ENCODE measurements around the gene MVD. TPM values are rescaled to one million over a fixed set of nuclear protein-coding genes. Genes with fewer than 3 reads are reported as not detected.
A peak's percentile ranks its signal among the peaks of the same experiment; 100 is the strongest.

Gene MVD
- total and polyA plus RNA-seq, 2 donors (not counting 1 experiment from before 2014, with no cell fraction given), result 35.9 to 204 TPM

- H3K79me2 ChIP-seq (ENCODE audit: control insufficient read depth, insufficient read depth, low read length), result no peaks in the 10 kb centered on the region
- peak; percentile 31 to 48 for DNase-seq (ENCODE audit: low read depth in 2 of 2)
- H2AFZ ChIP-seq (ENCODE audit: low read length), result no peak overlapping the region
- TF ChIP-seq, protein P1, sequence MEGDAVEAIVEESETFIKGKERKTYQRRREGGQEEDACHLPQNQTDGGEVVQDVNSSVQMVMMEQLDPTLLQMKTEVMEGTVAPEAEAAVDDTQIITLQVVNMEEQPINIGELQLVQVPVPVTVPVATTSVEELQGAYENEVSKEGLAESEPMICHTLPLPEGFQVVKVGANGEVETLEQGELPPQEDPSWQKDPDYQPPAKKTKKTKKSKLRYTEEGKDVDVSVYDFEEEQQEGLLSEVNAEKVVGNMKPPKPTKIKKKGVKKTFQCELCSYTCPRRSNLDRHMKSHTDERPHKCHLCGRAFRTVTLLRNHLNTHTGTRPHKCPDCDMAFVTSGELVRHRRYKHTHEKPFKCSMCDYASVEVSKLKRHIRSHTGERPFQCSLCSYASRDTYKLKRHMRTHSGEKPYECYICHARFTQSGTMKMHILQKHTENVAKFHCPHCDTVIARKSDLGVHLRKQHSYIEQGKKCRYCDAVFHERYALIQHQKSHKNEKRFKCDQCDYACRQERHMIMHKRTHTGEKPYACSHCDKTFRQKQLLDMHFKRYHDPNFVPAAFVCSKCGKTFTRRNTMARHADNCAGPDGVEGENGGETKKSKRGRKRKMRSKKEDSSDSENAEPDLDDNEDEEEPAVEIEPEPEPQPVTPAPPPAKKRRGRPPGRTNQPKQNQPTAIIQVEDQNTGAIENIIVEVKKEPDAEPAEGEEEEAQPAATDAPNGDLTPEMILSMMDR (conservative IDR thresholded peaks at IDR 0.05 in 1 of 2, IDR thresholded peaks at IDR 0.05 in 1 of 2; ENCODE audit: low read depth in 1 of 2, low read length in 2 of 2), result peak; percentile 68 to 88
- TF ChIP-seq EZH2 (IDR thresholded peaks at IDR 0.05; ENCODE audit: low read length, missing control alignments), result peak; percentile 36
- no peaks in the 10 kb centered on the region for H3K9me3 ChIP-seq (ENCODE audit: control insufficient read depth, insufficient read depth, low read depth, low read length)
- H3K4me3 ChIP-seq (replicated peaks in 1 of 4; ENCODE audit: control extremely low read depth in 1 of 4, insufficient read depth in 1 of 4, low read depth in 3 of 4, low read length in 4 of 4), result peak overlapping the region in 3 of 4 experiments; percentile 11 to 57 (median 42)
- no peak overlapping the region for H3K27ac ChIP-seq (ENCODE audit: insufficient read depth, low read length)
- H4K20me1 ChIP-seq (ENCODE audit: control insufficient read depth, extremely low read depth, insufficient read depth, low read length), result no peaks in the 10 kb centered on the region
- peaks cover 10% of the 10 kb centered on the region for H3K4me1 ChIP-seq (ENCODE audit: control insufficient read depth, extremely low read depth, insufficient read depth, low read length)
- peaks cover 9% of the 10 kb centered on the region for H3K27me3 ChIP-seq (ENCODE audit: control insufficient read depth, insufficient read depth, low read length)
- H3K4me2 ChIP-seq (ENCODE audit: extremely low read depth, insufficient read depth, low read length), result peak overlapping the region; percentile 20
- H3K9ac ChIP-seq (ENCODE audit: insufficient read depth, low read length), result no peak overlapping the region
- no peaks in the 10 kb centered on the region for H3K36me3 ChIP-seq (ENCODE audit: control insufficient read depth, insufficient read depth, low read length)
Measured at GRCh38 chr16:88685156-88686061, 22.5 kb upstream of the MVD start.

GRCh38 chr16:88684569-88685155, 21.8 kb upstream of the MVD start:
- Histone ChIP-seq H3K27me3 (ENCODE audit: control insufficient read depth, insufficient read depth, low read length) (peaks cover 9% of the 10 kb centered on the region), H4K20me1 (ENCODE audit: control insufficient read depth, extremely low read depth, insufficient read depth, low read length) (no peaks in the 10 kb centered on the region), H3K79me2 (ENCODE audit: control insufficient read depth, insufficient read depth, low read length) (no peaks in the 10 kb centered on the region), H3K27ac (ENCODE audit: insufficient read depth, low read length) (no peak overlapping the region), H3K9me3 (ENCODE audit: control insufficient read depth, insufficient read depth, low read depth, low read length) (no peaks in the 10 kb centered on the region), H3K4me3 (replicated peaks in 1 of 4; ENCODE audit: control extremely low read depth in 1 of 4, insufficient read depth in 1 of 4, low read depth in 3 of 4, low read length in 4 of 4) (no peak overlapping the region), H3K4me1 (ENCODE audit: control insufficient read depth, extremely low read depth, insufficient read depth, low read length) (peaks cover 10% of the 10 kb centered on the region), H3K36me3 (ENCODE audit: control insufficient read depth, insufficient read depth, low read length) (no peaks in the 10 kb centered on the region), H3K4me2 (ENCODE audit: extremely low read depth, insufficient read depth, low read length) (peak overlapping the region; percentile 20), H2AFZ (ENCODE audit: low read length) (no peak overlapping the region), H3K9ac (ENCODE audit: insufficient read depth, low read length) (peak overlapping the region; percentile 23)
- no peak for DNase-seq (ENCODE audit: low read depth in 2 of 2)
- no peak for TF ChIP-seq EZH2 (IDR thresholded peaks at IDR 0.05; ENCODE audit: low read length, missing control alignments)
- TF ChIP-seq, protein P1 (conservative IDR thresholded peaks at IDR 0.05 in 1 of 2, IDR thresholded peaks at IDR 0.05 in 1 of 2; ENCODE audit: low read depth in 1 of 2, low read length in 2 of 2), result no peak

DNA sequence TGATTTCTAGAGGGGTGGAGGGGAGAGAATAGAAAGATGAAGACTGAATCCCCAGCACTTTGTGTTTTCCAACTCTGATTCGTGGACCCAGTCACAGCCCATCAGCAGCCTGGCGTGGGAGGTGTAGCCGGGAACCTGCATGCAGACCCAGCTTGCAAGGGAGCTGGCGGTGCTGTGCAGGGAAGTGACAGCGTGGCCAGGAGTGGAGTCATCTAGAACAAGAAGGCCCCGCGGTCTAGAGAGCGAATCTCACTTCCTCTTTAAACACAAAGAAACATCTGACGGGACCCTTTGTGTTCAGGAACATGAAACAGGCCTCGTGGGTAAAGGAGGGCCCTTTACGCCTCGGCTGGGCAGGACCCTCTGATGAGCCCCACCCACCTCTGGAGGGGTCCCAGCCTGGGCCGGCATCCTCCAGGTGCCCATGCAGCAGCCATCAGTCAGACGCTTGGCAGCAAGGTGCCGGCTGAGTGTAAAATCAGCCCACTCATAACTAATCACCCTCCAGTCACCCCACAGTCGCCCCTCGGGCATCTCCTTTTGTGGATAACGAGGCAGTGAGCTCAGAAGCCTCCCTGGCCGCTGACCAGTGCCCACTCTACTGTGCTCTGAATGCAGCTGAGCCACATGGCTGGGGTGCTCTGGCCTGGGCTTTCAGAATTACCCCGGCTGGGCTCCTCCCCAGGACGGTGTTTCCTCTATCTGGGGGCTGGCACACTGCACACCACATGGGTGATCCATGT, 19.0 kb upstream of the MVD start:
- Histone ChIP-seq H3K9me3 (ENCODE audit: control insufficient read depth, insufficient read depth, low read depth, low read length) (no peaks in the 10 kb centered on the region), H3K4me3 (replicated peaks in 1 of 4; ENCODE audit: control extremely low read depth in 1 of 4, insufficient read depth in 1 of 4, low read depth in 3 of 4, low read length in 4 of 4) (no peak overlapping the region), H4K20me1 (ENCODE audit: control insufficient read depth, extremely low read depth, insufficient read depth, low read length) (no peaks in the 10 kb centered on the region), H3K27ac (ENCODE audit: insufficient read depth, low read length) (no peak overlapping the region), H3K79me2 (ENCODE audit: control insufficient read depth, insufficient read depth, low read length) (no peaks in the 10 kb centered on the region), H3K4me2 (ENCODE audit: extremely low read depth, insufficient read depth, low read length) (no peak overlapping the region), H3K4me1 (ENCODE audit: control insufficient read depth, extremely low read depth, insufficient read depth, low read length) (peaks cover 10% of the 10 kb centered on the region), H2AFZ (ENCODE audit: low read length) (peak overlapping the region; percentile 23), H3K36me3 (ENCODE audit: control insufficient read depth, insufficient read depth, low read length) (no peaks in the 10 kb centered on the region), H3K27me3 (ENCODE audit: control insufficient read depth, insufficient read depth, low read length) (peaks cover 4% of the 10 kb centered on the region), H3K9ac (ENCODE audit: insufficient read depth, low read length) (no peak overlapping the region)
- TF ChIP-seq, protein P1 (conservative IDR thresholded peaks at IDR 0.05 in 1 of 2, IDR thresholded peaks at IDR 0.05 in 1 of 2; ENCODE audit: low read depth in 1 of 2, low read length in 2 of 2), result no peak
- no peak for TF ChIP-seq EZH2 (IDR thresholded peaks at IDR 0.05; ENCODE audit: low read length, missing control alignments)
- peak in 1 of 2 donors; percentile 28 for DNase-seq (ENCODE audit: low read depth in 2 of 2)

All from fibroblast of lung (primary cell).